Heart right ventricle (tissue), 16 donors: ENCODE results near the gene CEP131. TPM values are rescaled to one million over a fixed set of nuclear protein-coding genes. Genes with fewer than 3 reads are reported as not detected.

Experiments
- ATAC-seq, 8 donors: fragments of 200-7000 bp; cut with Tn5 transposase; one replicate each; pipeline ENCODE4 v1.9.1; 2020; ENCODE audit warnings: mild to moderate bottlenecking in 8 of 8, moderate library complexity in 8 of 8, moderate number of reproducible peaks in 1 of 8
- DNase-seq, 2 donors: peaks; one replicate each; pipeline ENCODE4 v3.0.0-alpha.2; 2020
- H3K27ac ChIP-seq, 10 donors: fragments of 200-600 bp; sonication (generic) in 2 of 10; one replicate each; pipeline versions ENCODE4 v1.5.0 to v1.8.0; 2020 to 2022; ENCODE audit warnings: mild to moderate bottlenecking in 3 of 10
- H3K27me3 ChIP-seq, 7 donors: fragments of 200-600 bp; one replicate each; pipeline ENCODE4 v1.8.0; 2021 to 2022; ENCODE audit warnings: mild to moderate bottlenecking in 2 of 7
- H3K36me3 ChIP-seq, 9 donors: fragments of 200-600 bp; sonication (generic) in 1 of 9; one replicate each; pipeline versions ENCODE4 v1.5.0 to v1.8.0; 2020 to 2022; ENCODE audit warnings: mild to moderate bottlenecking in 2 of 9
- H3K4me1 ChIP-seq, 9 donors: fragments of 200-600 bp; sonication (generic) in 1 of 9; one replicate each; pipeline versions ENCODE4 v1.5.0 to v1.8.0; 2020 to 2022; ENCODE audit warnings: mild to moderate bottlenecking in 4 of 9
- H3K4me3 ChIP-seq, 10 donors: fragments of 200-600 bp; sonication (generic) in 2 of 10; one replicate each; pipeline versions ENCODE4 v1.5.0 to v1.8.0; 2020 to 2022; ENCODE audit warnings: mild to moderate bottlenecking in 7 of 10, moderate library complexity in 2 of 10
- H3K9me3 ChIP-seq, 11 donors: fragments of 200-600 bp in 10 of 11; sonication (generic) in 2 of 11; one replicate each; pipeline versions ENCODE4 v1.5.0 to v1.8.0; 2013 to 2022; ENCODE audit warnings: mild to moderate bottlenecking in 2 of 11, control low read depth in 1 of 11, moderate library complexity in 1 of 11
- WGBS, 2 donors: extraction: QIAGEN DNeasy Blood & Tissue Kit; methylation state at CpG; one replicate each; pipeline ENCODE4 v1.1.7; 2013; ENCODE audit warnings: inconsistent platforms in 1 of 2; 5-methylcytosine and 5-hydroxymethylcytosine counted together
- intact Hi-C, 10 donors: fragments of 100-400 bp; cut with DNase I; formaldehyde crosslinking; loops; one replicate each; pipeline versions ENCODE4 v1.11.1 to v1.14.2; 2022
- polyA plus RNA-seq, 2 donors: library from polyadenylated mRNA; stranded (reverse); fragments of 200-250 nt; gene quantifications; one replicate each; pipeline ENCODE4 v1.2.3, GENCODE V29; 2013
- total RNA-seq, 10 donors: library from RNA; stranded (reverse); fragmentation: NEBNext Ultra II Directional in 3 of 10; extraction: Animal tissue kit (Norgen Biotek cat#: 25700) in 3 of 10; gene quantifications; one replicate each; pipeline versions ENCODE4 v1.2.1 to v1.2.4, GENCODE V29; 2021 to 2023
- TF ChIP-seq, protein P1 (sequence below), 9 donors: fragments of 200-600 bp; sonication (generic) in 2 of 9; IDR thresholded peaks; one replicate each; pipeline versions ENCODE4 v1.5.0 to v1.8.0; 2021 to 2022; ENCODE audit warnings: antibody characterized with exemption in 9 of 9, mild to moderate bottlenecking in 5 of 9, moderate library complexity in 1 of 9
- donor health status: Arrhythmogenic right ventricular cardiomyopathy.
- donor health status: ischemic (EF 13 %, LVEDD 7.1; RV severe dilation, severe dysfunction).
- donor health status: healthy with polysubstance abuse.
- donor health status: DM: no; HTN: yes; CAD: no.
- donor health status: DM: no; HTN: no; CAD: no.
- donor health status: ischemic (EF 25% LVEDD 6.9; RV normal size, moderate dysfunction).
- donor health status: ischemic (EF 25% LVEDD 5.7; RV mildly dilated, moderate dysfunction).
- donor health status: healthy.
- donor health status: DM: yes; HTN: yes; CAD: no.
- donor health status: Ischemic cardiomyopathy.
- donor health status: ischemic (EF 35%, LVEDD 5.7; RV mildly dilated, moderate dysfunction).
- donor health status: nonischemic (EF 11% LVEDD 7.7; RV severe dilation, severe dysfunction).
- donor health status: DM: yes; HTN: yes; CAD: no.
- donor health status: PGD.
- donor health status: ischemic (EF 29% LVEDD 5.4; RV normal size, mild dysfunction).
- donor health status: nonischemic (EF 23%, LVEDD 6.1; RV moderate dilation, normal function).

Gene CEP131
- total and polyA plus RNA-seq, 12 donors, result 6.4 to 20.9 (median 8.0) TPM

DNA sequence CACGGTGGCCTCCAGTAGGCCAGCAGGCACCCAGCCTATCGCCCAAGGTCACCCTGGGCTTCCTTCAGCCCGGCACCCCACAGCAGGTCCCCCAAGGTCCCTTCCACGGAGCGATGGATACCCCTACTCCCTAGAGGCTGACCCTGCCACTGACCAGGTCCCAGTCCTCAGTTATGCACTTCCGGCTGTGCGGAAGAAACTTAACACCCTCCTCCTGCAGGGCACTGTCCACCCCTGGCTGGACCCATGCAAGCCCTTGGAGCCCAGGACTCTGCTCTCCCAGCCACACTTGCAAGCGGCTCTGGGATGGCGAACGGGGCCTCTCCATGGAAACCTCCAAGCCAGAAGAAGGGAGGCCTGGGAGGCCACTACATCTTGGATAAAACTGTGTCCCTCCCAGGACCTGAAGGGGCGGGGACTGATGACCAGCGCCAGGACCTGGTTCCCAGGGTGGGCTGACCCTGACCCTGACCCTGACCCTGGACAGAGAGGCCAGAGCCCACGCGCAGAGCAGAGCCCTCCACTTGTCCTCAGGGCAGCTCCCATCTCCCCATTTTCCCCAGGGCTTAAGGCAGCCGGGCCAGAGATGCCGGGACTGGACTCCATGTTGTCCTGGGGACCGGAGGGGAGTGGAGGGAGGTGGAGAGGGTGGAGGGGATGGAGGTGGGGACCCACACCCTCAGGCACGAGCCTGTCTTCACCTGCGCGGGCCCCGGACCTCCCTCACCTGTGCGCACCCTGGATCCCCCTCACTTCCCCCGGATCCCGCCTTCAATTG is 734 bp downstream of the CEP131 start:
- ATAC-seq (peak in 2 of 8 donors; percentile 1 to 24), DNase-seq (no peak)
- 15 to 16% methylated on average over 23 to 24 of the region's 24 CpGs for WGBS, 2 donors
- TF ChIP-seq, protein P1, sequence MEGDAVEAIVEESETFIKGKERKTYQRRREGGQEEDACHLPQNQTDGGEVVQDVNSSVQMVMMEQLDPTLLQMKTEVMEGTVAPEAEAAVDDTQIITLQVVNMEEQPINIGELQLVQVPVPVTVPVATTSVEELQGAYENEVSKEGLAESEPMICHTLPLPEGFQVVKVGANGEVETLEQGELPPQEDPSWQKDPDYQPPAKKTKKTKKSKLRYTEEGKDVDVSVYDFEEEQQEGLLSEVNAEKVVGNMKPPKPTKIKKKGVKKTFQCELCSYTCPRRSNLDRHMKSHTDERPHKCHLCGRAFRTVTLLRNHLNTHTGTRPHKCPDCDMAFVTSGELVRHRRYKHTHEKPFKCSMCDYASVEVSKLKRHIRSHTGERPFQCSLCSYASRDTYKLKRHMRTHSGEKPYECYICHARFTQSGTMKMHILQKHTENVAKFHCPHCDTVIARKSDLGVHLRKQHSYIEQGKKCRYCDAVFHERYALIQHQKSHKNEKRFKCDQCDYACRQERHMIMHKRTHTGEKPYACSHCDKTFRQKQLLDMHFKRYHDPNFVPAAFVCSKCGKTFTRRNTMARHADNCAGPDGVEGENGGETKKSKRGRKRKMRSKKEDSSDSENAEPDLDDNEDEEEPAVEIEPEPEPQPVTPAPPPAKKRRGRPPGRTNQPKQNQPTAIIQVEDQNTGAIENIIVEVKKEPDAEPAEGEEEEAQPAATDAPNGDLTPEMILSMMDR (IDR thresholded peaks at IDR 0.05), result no peak
- H3K4me3 ChIP-seq, result peak overlapping the region; percentile 69 to 93 (median 84)
- intact Hi-C loops, result loop anchor here in 1 of 10 donors (10.0 kb wide), 1 partner anchor 77 kb away; no protein-coding TSS in a partner anchor
- peaks cover 0 to 19% (median 6%) of the 10 kb centered on the region in 9 donors for H3K36me3 ChIP-seq
- H3K9me3 ChIP-seq, result peaks cover 0 to 6% (median 0%) of the 10 kb centered on the region in 11 donors
- H3K27me3 ChIP-seq, result no peaks in the 10 kb centered on the region
- peaks cover 7 to 24% (median 17%) of the 10 kb centered on the region in 9 donors for H3K4me1 ChIP-seq
- peak overlapping the region in 3 of 10 donors; percentile 58 to 77 (median 65) for H3K27ac ChIP-seq

DNA sequence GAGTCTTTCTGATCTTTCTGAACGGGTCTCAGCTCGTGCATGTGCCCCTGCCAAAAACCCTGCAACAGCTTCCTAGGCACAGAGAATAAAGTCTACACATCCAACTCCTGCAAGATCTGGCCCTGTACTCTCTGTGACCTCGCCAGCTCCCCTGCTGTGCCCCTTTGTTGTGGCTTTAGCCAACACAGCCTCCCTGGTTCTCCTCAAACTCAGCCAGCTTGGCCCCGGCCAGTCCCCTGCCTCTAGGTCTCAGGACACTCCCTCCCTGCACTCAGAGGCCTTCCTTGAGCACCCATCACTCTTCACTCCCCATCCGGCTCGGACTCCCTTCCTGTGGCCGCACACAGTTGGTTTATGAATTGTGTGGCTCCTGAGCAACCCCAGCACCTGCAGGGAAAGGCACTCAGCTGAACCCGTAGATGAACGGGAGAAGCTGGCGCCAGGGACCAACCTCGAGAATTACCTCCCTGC is 1.4 kb downstream of the CEP131 start:
- H3K9me3 ChIP-seq, result no peaks in the 10 kb centered on the region
- no peak overlapping the region for H3K27ac ChIP-seq
- WGBS, 2 donors, result 70 to 73% methylated on average over 11 of the region's 11 CpGs
- DNase-seq (no peak), ATAC-seq (no peak)
- peak overlapping the region in 7 of 10 donors; percentile 69 to 93 (median 87) for H3K4me3 ChIP-seq
- no peaks in the 10 kb centered on the region for H3K27me3 ChIP-seq
- intact Hi-C loops, result loop anchor here in 1 of 10 donors (10.0 kb wide), 1 partner anchor 77 kb away; no protein-coding TSS in a partner anchor
- peaks cover 7 to 24% (median 17%) of the 10 kb centered on the region in 9 donors for H3K4me1 ChIP-seq
- TF ChIP-seq, protein P1 (IDR thresholded peaks at IDR 0.05), result no peak
- H3K36me3 ChIP-seq, result peaks cover 0 to 20% (median 6%) of the 10 kb centered on the region in 9 donors

DNA sequence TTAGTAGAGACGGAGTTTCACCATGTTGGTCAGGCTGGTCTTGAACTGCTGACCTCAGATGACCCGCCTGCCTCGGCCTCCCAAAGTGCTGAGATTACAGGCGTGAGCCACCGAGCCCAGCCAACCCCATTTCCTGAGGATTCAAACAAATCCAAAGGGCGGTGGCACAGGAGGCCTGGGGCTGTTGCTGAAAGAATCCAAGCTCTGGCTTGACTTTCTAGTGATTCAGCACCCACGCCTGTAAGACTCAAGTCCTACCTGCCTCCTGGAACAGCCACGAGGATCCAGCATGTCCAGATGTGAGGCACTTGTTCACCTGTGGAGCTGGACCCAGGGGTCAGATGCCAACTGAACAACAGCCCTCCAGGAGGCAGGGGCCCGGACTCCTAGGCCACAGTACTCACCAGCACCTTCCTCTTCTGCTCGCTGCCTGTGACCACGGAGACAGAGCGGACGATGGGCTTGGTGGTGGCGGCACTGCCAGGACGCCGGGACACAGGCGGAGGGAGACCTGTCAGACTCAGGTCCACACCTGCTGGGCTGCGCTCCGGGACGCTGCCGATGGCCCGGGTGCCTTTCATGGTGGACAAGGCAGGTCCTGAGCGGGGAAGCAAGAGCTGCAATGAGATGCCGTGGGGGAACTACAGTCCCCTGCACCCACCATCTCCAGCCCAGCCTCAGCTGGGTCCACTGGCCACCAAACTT is 3.1 kb downstream of the CEP131 start:
- 95 to 97% methylated on average over 24 of the region's 24 CpGs for WGBS, 2 donors
- no peak for DNase-seq
- no peaks in the 10 kb centered on the region for H3K9me3 ChIP-seq

More for the DNA sequence above, 3.1 kb downstream of the CEP131 start:
- Histone ChIP-seq H3K27me3 (no peaks in the 10 kb centered on the region), H3K4me3 (no peak overlapping the region), H3K27ac (no peak overlapping the region), H3K36me3 (peaks cover 0 to 22% (median 6%) of the 10 kb centered on the region in 9 donors), H3K4me1 (peaks cover 7 to 24% (median 17%) of the 10 kb centered on the region in 9 donors)
- no peak for ATAC-seq
- TF ChIP-seq, protein P1 (IDR thresholded peaks at IDR 0.05), result no peak
- intact Hi-C loops, result loop anchor here in 1 of 10 donors (10.0 kb wide), 1 partner anchor 75 kb away; no protein-coding TSS in a partner anchor
